ENCODE results near the gene FOCAD.

DNA sequence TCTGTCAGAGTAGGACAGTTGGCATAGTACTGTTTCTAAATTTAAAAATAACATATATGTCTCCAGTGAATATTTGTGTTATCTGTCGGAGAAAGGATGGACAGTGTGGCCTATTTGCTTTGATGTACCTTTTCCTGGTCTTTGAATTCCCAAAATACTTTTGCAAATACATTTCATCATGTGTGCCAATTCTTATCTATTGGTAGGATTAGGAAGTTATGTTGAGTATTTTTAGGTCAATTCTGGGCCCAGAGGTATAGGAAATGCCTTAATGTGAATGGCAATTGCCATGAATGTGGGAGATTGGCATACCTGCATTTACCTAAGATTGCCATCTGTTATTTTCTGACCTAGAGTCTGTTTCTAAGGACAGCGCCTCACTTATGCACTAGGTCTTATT, 5.8 kb downstream of the FOCAD start:
- TF ChIP-seq POLR2A (IDR thresholded peaks at IDR 0.05), result no peak
- TF ChIP-seq, protein P1, sequence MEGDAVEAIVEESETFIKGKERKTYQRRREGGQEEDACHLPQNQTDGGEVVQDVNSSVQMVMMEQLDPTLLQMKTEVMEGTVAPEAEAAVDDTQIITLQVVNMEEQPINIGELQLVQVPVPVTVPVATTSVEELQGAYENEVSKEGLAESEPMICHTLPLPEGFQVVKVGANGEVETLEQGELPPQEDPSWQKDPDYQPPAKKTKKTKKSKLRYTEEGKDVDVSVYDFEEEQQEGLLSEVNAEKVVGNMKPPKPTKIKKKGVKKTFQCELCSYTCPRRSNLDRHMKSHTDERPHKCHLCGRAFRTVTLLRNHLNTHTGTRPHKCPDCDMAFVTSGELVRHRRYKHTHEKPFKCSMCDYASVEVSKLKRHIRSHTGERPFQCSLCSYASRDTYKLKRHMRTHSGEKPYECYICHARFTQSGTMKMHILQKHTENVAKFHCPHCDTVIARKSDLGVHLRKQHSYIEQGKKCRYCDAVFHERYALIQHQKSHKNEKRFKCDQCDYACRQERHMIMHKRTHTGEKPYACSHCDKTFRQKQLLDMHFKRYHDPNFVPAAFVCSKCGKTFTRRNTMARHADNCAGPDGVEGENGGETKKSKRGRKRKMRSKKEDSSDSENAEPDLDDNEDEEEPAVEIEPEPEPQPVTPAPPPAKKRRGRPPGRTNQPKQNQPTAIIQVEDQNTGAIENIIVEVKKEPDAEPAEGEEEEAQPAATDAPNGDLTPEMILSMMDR (IDR thresholded peaks at IDR 0.05), result no peak
